GM13976 (cell line): ENCODE measurements around the gene RELN.
A peak's percentile ranks its signal among the peaks of the same experiment; 100 is the strongest.

Experiments used
- DNase-seq: peaks from one replicate; pipeline ENCODE4 v3.0.0; 2012; ENCODE audit warnings: low spot score
- CTCF ChIP-seq: IDR thresholded peaks from 2 replicates; pipeline ENCODE4 v1.5.1; 2012; ENCODE audit warnings: borderline replicate concordance, mild to moderate bottlenecking; ENCODE audit not compliant: insufficient read depth; ENCODE audit errors: extremely low read depth, missing control alignments, control extremely low read depth
- in situ Hi-C: fragments of 300-500 bp; cut with MboI; formaldehyde crosslinking; loops from one replicate; pipeline ENCODE4 v1.12.0; 2022; ENCODE audit warnings: low sequenced_read_pairs, mixed read lengths, inconsistent platforms; ENCODE audit not compliant: unreplicated experiment

RELN gene

GRCh38 chr7:103445228-103446048, 544.0 kb downstream of the RELN start:
- no peak for TF ChIP-seq CTCF
- DNase-seq, result peak; percentile 50
- in situ Hi-C loops, result no loop called here

GRCh38 chr7:103439661-103440060, 549.8 kb downstream of the RELN start:
- TF ChIP-seq CTCF, result no peak
- in situ Hi-C loops, result no loop called here
- no peak for DNase-seq

- no peak for DNase-seq
- in situ Hi-C loops, result no loop called here
Measured at GRCh38 chr7:103437623-103438022, 551.8 kb downstream of the RELN start.

GRCh38 chr7:103432712-103433111, 556.7 kb downstream of the RELN start:
- peak; percentile 37 for DNase-seq
- no peak for TF ChIP-seq CTCF
- in situ Hi-C loops, result no loop called here

More at GRCh38 chr7:103437623-103438022, 551.8 kb downstream of the RELN start:
- TF ChIP-seq CTCF, result no peak

- DNase-seq, result no peak
- in situ Hi-C loops, result no loop called here
- TF ChIP-seq CTCF, result no peak
Measured at GRCh38 chr7:103425177-103425576, 564.3 kb downstream of the RELN start.

GRCh38 chr7:103423467-103424179, 565.8 kb downstream of the RELN start:
- DNase-seq, result no peak
- in situ Hi-C loops, result no loop called here
- no peak for TF ChIP-seq CTCF
